Measurements from ENCODE around the gene SRGAP3. TPM values are rescaled to one million over a fixed set of nuclear protein-coding genes. Genes with fewer than 3 reads are reported as not detected.

SRGAP3 gene
- total and polyA plus RNA-seq, 10 of the 15 experiments (the other 5 are each of a cell fraction or from before 2014, with no cell fraction given) = 0.32 to 1.7 (median 0.99) TPM

GRCh38 chr3:8983591-8983990, 265.9 kb downstream of the SRGAP3 start:
- RAD21 ChIA-PET (ENCODE audit: unreplicated experiment) = no interaction called here
- TF ChIP-seq CUX1 (IDR thresholded peaks at IDR 0.05; ENCODE audit: insufficient replicate concordance, low read depth, low read length) (no peak), NKRF (conservative IDR thresholded peaks at IDR 0.05) (no peak), RELA (IDR thresholded peaks at IDR 0.05; ENCODE audit: borderline replicate concordance, partially characterized antibody) (no peak), STAT3 (IDR thresholded peaks at IDR 0.05; ENCODE audit: low read depth, low read length) (no peak), STAT1 (conservative IDR thresholded peaks at IDR 0.05) (no peak), SMC3 (IDR thresholded peaks at IDR 0.05; ENCODE audit: borderline replicate concordance, low read length) (no peak), NR2C2 (IDR thresholded peaks at IDR 0.05; ENCODE audit: borderline replicate concordance, control insufficient read depth, insufficient read length, low read depth) (no peak), SMAD5 (IDR thresholded peaks at IDR 0.05; ENCODE audit: low read depth) (no peak), RB1 (IDR thresholded peaks at IDR 0.05; ENCODE audit: borderline replicate concordance) (no peak), KAT2A (conservative IDR thresholded peaks at IDR 0.05; ENCODE audit: control insufficient read depth, low read depth, low read length) (no peak), TAF1 (IDR thresholded peaks at IDR 0.05; ENCODE audit: borderline replicate concordance, low read depth, low read length) (no peak), MYB (IDR thresholded peaks at IDR 0.05; ENCODE audit: borderline replicate concordance, low read depth, low read length) (no peak)
- no peaks in the 10 kb centered on the region for H3K79me2 ChIP-seq (ENCODE audit: control insufficient read depth, insufficient read depth, low read length)
- H3K27ac ChIP-seq (ENCODE audit: control insufficient read depth, insufficient read depth) = no peak overlapping the region
- H3K9ac ChIP-seq (ENCODE audit: control insufficient read depth, insufficient read depth, low read length) = no peak overlapping the region
- no peak overlapping the region for H3K4me3 ChIP-seq
- POLR2A ChIA-PET = no interaction called here
- no TSS peak for BruUV-seq (replicated peaks)
- no peaks in the 10 kb centered on the region for H3K4me1 ChIP-seq (ENCODE audit: control insufficient read depth, insufficient read depth, low read length)
- SMC1A ChIA-PET (ENCODE audit: uncharacterized antibody, unreplicated experiment) = no interaction called here
- DNase-seq (ENCODE audit: low read depth, low spot score) (no peak), FAIRE-seq (no peak), ATAC-seq (no peak)
- H3K27me3 ChIP-seq (replicated peaks in 1 of 2; ENCODE audit: control insufficient read depth in 2 of 2, insufficient read depth in 2 of 2, low read length in 1 of 2) = peaks cover 0 to 2% of the 10 kb centered on the region in 2 experiments; a peak in 2 of 4 replicates
- in situ Hi-C loops (cut with MboI) = no loop called here
- intact Hi-C loops (cut with micrococcal nuclease; ENCODE audit: unreplicated experiment) = no loop called here
- no peaks in the 10 kb centered on the region for H3K36me3 ChIP-seq (ENCODE audit: control insufficient read depth in 2 of 2, insufficient read depth in 2 of 2, low read length in 1 of 2)
- no peaks in the 10 kb centered on the region for H4K20me1 ChIP-seq (ENCODE audit: control insufficient read depth, insufficient read depth)
- WGBS (ENCODE audit: insufficient coverage, insufficient replicate concordance, low lambda C conversion rate, missing lambda C conversion rate) = 56% methylated on average over 5 of the region's 5 CpGs
- H2AFZ ChIP-seq (ENCODE audit: control insufficient read depth, low read depth, low read length) = no peak overlapping the region
- H3K4me2 ChIP-seq (ENCODE audit: control insufficient read depth, insufficient read depth) = no peak overlapping the region
- CTCF ChIA-PET = interaction anchor here (0.8 to 1.1 kb wide), 2 partner anchors 66 to 321 kb away, joined by 3 read pairs; no protein-coding TSS in a partner anchor
- H3K9me3 ChIP-seq (replicated peaks; ENCODE audit: control insufficient read depth, insufficient read depth, low read length) = no peaks in the 10 kb centered on the region; the same call in 2 of the 3 replicates
